HuH-7 (cell line): ENCODE results near the gene CEP85L.

Experiments used
- DNase-seq: peaks from one replicate; pipeline ENCODE4 v3.0.0; 2011; ENCODE audit warnings: low spot score

Gene CEP85L

GRCh38 chr6:118621799-118622470 lies 29.5 kb downstream of the CEP85L start:
- DNase-seq = no peak

- no peak for DNase-seq
These were observed 31.2 kb downstream of the CEP85L start for GRCh38 chr6:118620202-118620601.

GRCh38 chr6:118618676-118619377 lies 32.6 kb downstream of the CEP85L start:
- peak; percentile 22 for DNase-seq

GRCh38 chr6:118617417-118617816 lies 34.0 kb downstream of the CEP85L start:
- DNase-seq = no peak

- no peak for DNase-seq
These were observed 40.1 kb downstream of the CEP85L start for GRCh38 chr6:118611334-118611733.

DNA sequence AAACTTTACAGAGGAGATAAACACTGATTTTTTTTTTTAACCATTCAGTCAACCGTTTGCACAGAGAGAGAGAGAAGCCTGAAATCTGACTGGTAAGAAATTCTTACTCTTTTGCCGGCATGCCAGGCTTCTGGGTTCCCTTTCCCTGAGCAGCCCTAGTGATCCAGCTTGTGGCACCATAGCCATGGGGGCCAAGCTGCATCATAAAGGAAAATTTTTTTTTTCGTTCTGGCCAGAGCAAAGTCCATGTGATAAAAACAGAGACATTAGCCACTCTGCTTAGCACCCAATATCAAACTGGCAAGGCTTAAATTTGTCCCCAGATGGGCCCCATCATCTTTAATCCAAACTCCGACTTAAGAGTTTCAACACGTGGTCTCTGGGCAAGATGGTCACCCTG lies 44.5 kb downstream of the CEP85L start:
- no peak for DNase-seq

DNA sequence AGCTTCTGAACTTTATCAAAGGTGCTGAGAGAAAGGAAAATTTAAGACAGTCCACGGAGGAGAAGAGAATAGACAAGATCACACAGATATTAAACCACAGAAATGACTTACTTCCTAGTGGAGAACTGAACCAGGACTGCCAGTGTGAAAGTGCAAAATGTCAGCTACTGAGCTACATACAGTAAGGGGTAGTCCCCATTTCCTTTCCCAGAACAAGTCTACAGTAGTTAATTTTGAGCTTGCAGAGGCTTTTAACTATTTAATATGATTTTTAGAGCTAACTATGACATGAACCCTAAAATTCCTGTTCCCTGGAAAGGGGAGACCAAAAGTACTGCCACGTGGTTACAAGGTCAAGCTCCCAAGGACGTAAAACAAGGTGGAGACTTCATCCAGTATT lies 45.1 kb downstream of the CEP85L start:
- DNase-seq = no peak

- no peak for DNase-seq
These were observed 48.0 kb downstream of the CEP85L start for GRCh38 chr6:118603372-118603771.

- no peak for DNase-seq
These were observed 49.1 kb downstream of the CEP85L start for GRCh38 chr6:118602300-118602699.

- DNase-seq = no peak
These were observed 53.1 kb downstream of the CEP85L start for GRCh38 chr6:118598324-118598723.

DNA sequence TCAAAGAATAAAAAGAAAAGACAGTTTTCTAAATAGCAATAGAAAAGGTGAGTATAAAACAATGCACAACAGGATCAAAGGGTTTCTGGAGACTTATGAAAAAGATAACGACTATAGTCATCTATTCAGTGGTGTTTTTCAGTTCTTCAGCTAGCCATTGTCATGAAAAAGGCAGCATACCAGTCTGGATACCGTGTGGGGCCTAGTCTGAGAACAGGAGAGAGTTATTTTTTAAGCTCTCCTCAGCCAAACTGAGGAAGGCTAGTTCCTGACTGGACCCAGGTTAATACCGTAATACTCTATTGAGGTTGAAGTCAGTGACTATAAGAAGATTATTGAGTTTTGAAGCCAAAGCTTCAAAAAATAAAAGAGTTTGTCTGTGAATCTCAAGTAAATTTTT lies 53.8 kb downstream of the CEP85L start:
- no peak for DNase-seq

DNA sequence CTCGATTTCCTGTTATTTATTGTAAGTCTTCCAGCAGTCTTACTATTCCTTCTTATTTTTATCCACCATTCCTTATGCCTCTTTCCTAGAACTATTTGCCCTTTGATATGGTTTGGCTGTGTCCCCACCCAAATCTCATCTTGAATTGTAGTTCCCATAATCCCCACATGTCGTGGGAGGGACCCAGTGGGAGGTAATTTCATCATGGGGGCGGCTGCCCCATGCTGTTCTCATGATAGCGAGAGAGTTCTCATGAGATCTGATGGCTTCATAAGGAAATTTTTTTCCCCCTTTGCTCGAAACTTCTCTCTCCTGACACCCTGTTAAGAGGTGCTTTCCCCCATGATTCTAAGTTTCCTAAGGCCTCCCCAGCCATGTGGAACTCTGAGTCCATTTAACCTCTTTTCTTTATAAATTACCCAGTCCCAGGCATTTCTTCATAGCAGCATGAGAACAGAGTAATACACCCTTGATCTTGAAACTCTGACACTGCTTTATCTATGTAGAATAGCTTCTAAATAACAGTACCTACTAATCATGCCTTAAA lies 54.5 kb downstream of the CEP85L start:
- DNase-seq = no peak

- DNase-seq = no peak
These were observed 56.5 kb downstream of the CEP85L start for GRCh38 chr6:118594877-118595276.

- no peak for DNase-seq
These were observed 59.5 kb downstream of the CEP85L start for GRCh38 chr6:118591897-118592296.

DNA sequence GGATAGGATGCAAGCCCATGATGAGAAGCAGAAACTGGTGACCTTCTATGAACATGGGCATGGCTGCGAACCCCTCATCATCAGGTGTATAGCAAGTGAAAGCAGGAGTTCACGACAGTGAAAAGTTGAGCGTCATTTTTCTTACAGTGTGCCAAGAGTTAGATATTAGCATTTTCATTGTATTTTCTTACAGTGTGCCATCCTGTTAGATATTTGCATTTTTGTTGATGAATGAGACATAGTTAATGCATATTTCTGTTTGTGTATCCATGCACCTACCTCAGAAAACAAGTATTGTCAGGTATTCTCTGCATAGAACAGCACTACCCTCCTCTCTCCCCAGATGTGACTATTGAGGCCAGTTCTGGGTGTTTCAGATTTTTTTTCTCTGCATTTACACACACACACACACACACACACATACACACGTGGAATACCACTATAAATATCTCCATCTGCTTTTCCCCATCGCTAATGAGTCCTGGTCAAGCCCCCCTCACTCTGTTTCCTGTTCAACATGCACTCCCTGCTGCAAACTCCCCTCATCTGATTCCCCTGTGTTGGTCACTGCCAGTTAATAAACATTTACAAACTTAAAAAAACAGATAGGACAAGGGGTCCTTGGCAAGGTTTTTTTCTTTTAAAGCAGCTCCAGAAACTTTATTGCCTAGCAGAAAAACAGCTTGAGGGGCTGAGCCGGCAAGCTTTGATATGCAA lies 61.6 kb downstream of the CEP85L start:
- no peak for DNase-seq

GRCh38 chr6:118589186-118589585 lies 62.2 kb downstream of the CEP85L start:
- no peak for DNase-seq

- no peak for DNase-seq
These were observed 62.8 kb downstream of the CEP85L start for GRCh38 chr6:118588626-118589025.

DNA sequence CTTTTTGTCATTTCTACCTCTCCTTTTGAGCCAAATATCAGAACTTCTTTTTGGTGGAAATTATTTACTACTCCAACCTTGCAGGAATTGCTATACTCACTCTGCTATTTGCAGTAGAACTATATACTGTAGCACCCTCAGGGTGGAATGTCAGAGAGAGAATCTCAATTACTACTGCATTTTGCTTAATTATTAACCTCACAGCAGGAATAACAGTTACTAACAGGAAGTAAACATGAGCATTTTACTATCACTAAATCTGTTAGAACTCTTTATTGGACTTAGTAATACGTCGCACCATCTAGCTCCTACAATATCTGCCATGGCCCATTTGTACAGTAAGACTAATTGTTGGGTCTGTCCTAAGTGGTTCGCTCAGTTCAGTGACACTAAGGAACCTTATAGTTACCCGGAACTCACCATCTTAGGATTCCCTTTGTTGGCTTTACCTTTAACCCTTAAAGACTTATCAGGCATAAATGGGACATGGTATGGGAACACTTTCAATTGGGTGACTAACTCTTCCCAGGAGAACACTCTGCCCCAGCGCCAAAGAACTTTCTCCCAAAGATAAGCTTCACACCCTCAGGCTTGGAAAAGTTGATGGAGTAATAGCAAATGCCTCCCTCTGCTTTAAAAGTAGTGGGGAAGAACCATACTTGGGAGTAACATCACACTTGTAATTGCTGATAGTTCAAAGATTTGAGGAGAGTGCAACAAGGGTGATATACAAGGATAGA lies 64.5 kb downstream of the CEP85L start:
- DNase-seq = no peak

DNA sequence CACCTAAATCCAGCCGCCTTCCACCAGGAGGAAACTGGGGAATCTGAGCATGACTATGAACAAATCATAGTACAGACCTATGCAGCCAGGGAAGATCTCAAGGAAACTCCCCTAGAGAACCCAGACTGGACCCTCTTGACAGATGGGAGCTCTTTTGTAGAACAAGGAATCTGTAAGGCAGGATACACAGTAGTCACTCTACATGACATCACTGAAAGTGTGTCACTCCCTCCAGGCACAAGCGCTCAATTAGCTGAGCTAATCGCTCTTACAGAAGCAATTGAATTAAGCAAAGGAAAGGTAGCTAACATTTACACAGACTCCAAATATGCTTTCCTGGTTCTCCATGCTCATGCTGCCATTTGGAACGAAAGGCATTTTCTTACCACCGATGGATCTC lies 66.5 kb downstream of the CEP85L start:
- no peak for DNase-seq

DNA sequence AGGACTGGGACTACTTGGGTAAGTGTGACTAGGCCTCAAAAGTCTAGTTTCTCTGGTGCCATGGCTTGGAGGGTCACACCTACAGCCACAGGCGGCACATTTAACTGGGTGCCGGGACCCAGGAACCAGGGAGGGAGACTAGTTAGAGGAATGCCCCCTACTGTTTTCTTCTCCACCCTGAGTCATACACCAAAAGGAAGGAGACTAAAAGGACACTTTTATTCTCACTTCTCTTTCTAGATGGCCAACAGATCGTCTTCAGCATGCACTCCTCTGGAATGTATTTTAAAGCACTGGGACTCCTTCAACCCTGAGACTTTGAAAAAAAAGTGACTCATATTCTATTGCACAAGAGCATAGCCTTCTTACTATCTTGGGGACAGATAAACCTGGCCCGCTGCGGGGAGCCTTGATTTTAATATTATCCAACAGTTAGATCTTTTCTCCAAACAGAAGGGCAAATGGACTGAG lies 69.9 kb downstream of the CEP85L start:
- no peak for DNase-seq

DNA sequence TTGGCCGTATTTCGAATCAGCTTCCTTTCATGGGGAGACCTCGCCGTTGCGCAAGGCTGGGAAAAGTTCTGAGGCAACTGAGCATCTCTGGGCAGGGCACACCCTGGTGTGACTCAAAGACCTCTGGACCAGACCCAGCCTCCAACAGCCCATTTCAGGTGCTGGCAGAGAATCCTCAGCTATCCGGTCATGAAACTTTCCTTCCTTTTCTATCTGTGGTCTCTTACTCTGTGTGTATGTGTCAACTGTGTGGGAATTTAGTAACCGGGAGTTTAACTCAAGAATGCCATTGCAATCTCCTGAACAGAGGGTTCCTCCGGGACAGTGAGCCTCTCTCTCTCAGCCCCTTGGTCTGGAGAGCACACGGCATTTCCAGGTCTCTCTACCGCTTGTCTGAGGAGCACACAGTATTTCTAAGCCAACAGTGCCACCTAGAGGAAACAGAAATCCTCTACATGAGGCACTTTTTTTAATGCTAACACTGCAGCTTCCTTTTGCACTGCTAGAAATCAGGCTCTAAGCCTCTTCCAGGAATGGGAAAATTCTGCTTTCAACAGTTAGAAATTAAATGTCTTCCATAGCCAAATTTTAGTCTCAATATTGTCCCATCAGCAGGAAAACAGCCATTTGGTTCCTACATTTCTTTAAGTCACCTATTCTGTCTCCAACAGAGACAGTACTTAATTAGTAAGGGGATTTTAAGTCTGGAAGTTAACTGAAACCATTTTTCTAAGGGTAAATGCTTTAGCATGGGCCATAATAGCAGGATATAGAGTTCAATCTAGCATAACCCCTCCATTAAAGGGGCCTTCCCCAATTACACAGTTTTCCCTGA lies 70.6 kb downstream of the CEP85L start:
- peak; percentile 46 for DNase-seq
